ENCODE data around the gene PLA2G4E.

Gene PLA2G4E

GRCh38 chr15:41993472-41994170 lies 27.2 kb downstream of the PLA2G4E start:
- no peak for DNase-seq
- H2BK15ac ChIP-seq (ENCODE audit: low read depth, poor library complexity, severe bottlenecking), result no peak overlapping the region
- H3K18ac ChIP-seq (ENCODE audit: low read depth in 1 of 2, low read length in 2 of 2), result no peak overlapping the region
- no peak overlapping the region for H2BK12ac ChIP-seq (ENCODE audit: low read length in 2 of 2)
- no peak overlapping the region for H4K91ac ChIP-seq (ENCODE audit: low read length)
- H3K27ac ChIP-seq (ENCODE audit: low read length, poor library complexity, severe bottlenecking), result no peak overlapping the region
- H3K4me3 ChIP-seq (ENCODE audit: insufficient read depth in 1 of 2, low read depth in 1 of 2, low read length in 2 of 2), result no peak overlapping the region
- H3K9me3 ChIP-seq (ENCODE audit: control insufficient read depth, low read length), result no peaks in the 10 kb centered on the region
- WGBS, result 85% methylated on average over 10 of the region's 11 CpGs
- H3K23ac ChIP-seq (ENCODE audit: low read length in 2 of 2), result no peak overlapping the region
- H3K9ac ChIP-seq (ENCODE audit: low read length), result no peak overlapping the region
- H2AFZ ChIP-seq (ENCODE audit: low read depth, low read length), result no peak overlapping the region
- no peak overlapping the region for H3K4ac ChIP-seq (ENCODE audit: low read depth in 1 of 2, low read length in 2 of 2)
- H3K27me3 ChIP-seq (ENCODE audit: control insufficient read depth in 1 of 2, insufficient read depth in 1 of 2, low read length in 2 of 2), result peaks cover 6 to 41% of the 10 kb centered on the region in 2 experiments
- H2BK5ac ChIP-seq (ENCODE audit: low read depth, low read length, poor library complexity, severe bottlenecking), result no peak overlapping the region
- H3K14ac ChIP-seq (ENCODE audit: low read length in 2 of 2), result no peak overlapping the region
- no peak overlapping the region for H3K4me2 ChIP-seq (ENCODE audit: low read length, poor library complexity, severe bottlenecking)
- peak overlapping the region; percentile 53 for H4K8ac ChIP-seq (ENCODE audit: low read length)
- no peaks in the 10 kb centered on the region for H3K4me1 ChIP-seq (ENCODE audit: control insufficient read depth, insufficient read depth, low read depth, low read length)
- no peak overlapping the region for H2BK120ac ChIP-seq (ENCODE audit: low read depth, low read length)
- H3K36me3 ChIP-seq (ENCODE audit: control insufficient read depth in 1 of 2, insufficient read depth in 2 of 2, low read depth in 1 of 2, low read length in 2 of 2), result no peaks in the 10 kb centered on the region
- H2AK5ac ChIP-seq (ENCODE audit: low read length, severe bottlenecking), result no peak overlapping the region
- no peaks in the 10 kb centered on the region for H3K79me1 ChIP-seq (replicated peaks; ENCODE audit: low read length, poor library complexity, severe bottlenecking)

- no peak for DNase-seq
- Histone ChIP-seq H3K27me3 (ENCODE audit: control insufficient read depth in 1 of 2, insufficient read depth in 1 of 2, low read length in 2 of 2) (peaks cover 6 to 38% of the 10 kb centered on the region in 2 experiments), H3K9ac (ENCODE audit: low read length) (no peak overlapping the region), H3K23ac (ENCODE audit: low read length in 2 of 2) (no peak overlapping the region), H3K4me1 (ENCODE audit: control insufficient read depth, insufficient read depth, low read depth, low read length) (no peaks in the 10 kb centered on the region), H3K4me3 (ENCODE audit: insufficient read depth in 1 of 2, low read depth in 1 of 2, low read length in 2 of 2) (no peak overlapping the region), H3K79me1 (replicated peaks; ENCODE audit: low read length, poor library complexity, severe bottlenecking) (no peaks in the 10 kb centered on the region), H2BK5ac (ENCODE audit: low read depth, low read length, poor library complexity, severe bottlenecking) (no peak overlapping the region), H4K91ac (ENCODE audit: low read length) (no peak overlapping the region), H2AFZ (ENCODE audit: low read depth, low read length) (no peak overlapping the region), H3K27ac (ENCODE audit: low read length, poor library complexity, severe bottlenecking) (no peak overlapping the region), H2BK15ac (ENCODE audit: low read depth, poor library complexity, severe bottlenecking) (no peak overlapping the region), H2BK120ac (ENCODE audit: low read depth, low read length) (no peak overlapping the region), H3K36me3 (ENCODE audit: control insufficient read depth in 1 of 2, insufficient read depth in 2 of 2, low read depth in 1 of 2, low read length in 2 of 2) (no peaks in the 10 kb centered on the region), H3K4ac (ENCODE audit: low read depth in 1 of 2, low read length in 2 of 2) (no peak overlapping the region), H3K18ac (ENCODE audit: low read depth in 1 of 2, low read length in 2 of 2) (no peak overlapping the region), H3K9me3 (ENCODE audit: control insufficient read depth, low read length) (no peaks in the 10 kb centered on the region), H3K14ac (ENCODE audit: low read length in 2 of 2) (no peak overlapping the region), H4K8ac (ENCODE audit: low read length) (no peak overlapping the region), H2BK12ac (ENCODE audit: low read length in 2 of 2) (no peak overlapping the region), H2AK5ac (ENCODE audit: low read length, severe bottlenecking) (no peak overlapping the region), H3K4me2 (ENCODE audit: low read length, poor library complexity, severe bottlenecking) (no peak overlapping the region)
- WGBS, result 90% methylated on average over 7 of the region's 7 CpGs
These were observed 28.0 kb downstream of the PLA2G4E start for GRCh38 chr15:41992803-41993190.

- H2BK15ac ChIP-seq (ENCODE audit: low read depth, poor library complexity, severe bottlenecking), result no peak overlapping the region
- no peak overlapping the region for H4K91ac ChIP-seq (ENCODE audit: low read length)
- peaks cover 6 to 40% of the 10 kb centered on the region in 2 experiments for H3K27me3 ChIP-seq (ENCODE audit: control insufficient read depth in 1 of 2, insufficient read depth in 1 of 2, low read length in 2 of 2)
- 89% methylated on average over 18 of the region's 18 CpGs for WGBS
- H3K9me3 ChIP-seq (ENCODE audit: control insufficient read depth, low read length), result no peaks in the 10 kb centered on the region
- H3K23ac ChIP-seq (ENCODE audit: low read length in 2 of 2), result no peak overlapping the region
- H3K79me1 ChIP-seq (replicated peaks; ENCODE audit: low read length, poor library complexity, severe bottlenecking), result no peaks in the 10 kb centered on the region
- H3K4me2 ChIP-seq (ENCODE audit: low read length, poor library complexity, severe bottlenecking), result no peak overlapping the region
- H2AK5ac ChIP-seq (ENCODE audit: low read length, severe bottlenecking), result no peak overlapping the region
- no peak overlapping the region for H3K9ac ChIP-seq (ENCODE audit: low read length)
- H2BK12ac ChIP-seq (ENCODE audit: low read length in 2 of 2), result no peak overlapping the region
- no peaks in the 10 kb centered on the region for H3K36me3 ChIP-seq (ENCODE audit: control insufficient read depth in 1 of 2, insufficient read depth in 2 of 2, low read depth in 1 of 2, low read length in 2 of 2)
- H3K27ac ChIP-seq (ENCODE audit: low read length, poor library complexity, severe bottlenecking), result no peak overlapping the region
- no peak overlapping the region for H2BK120ac ChIP-seq (ENCODE audit: low read depth, low read length)
- H3K4me1 ChIP-seq (ENCODE audit: control insufficient read depth, insufficient read depth, low read depth, low read length), result no peaks in the 10 kb centered on the region
- no peak for DNase-seq
- no peak overlapping the region for H3K4ac ChIP-seq (ENCODE audit: low read depth in 1 of 2, low read length in 2 of 2)
- no peak overlapping the region for H3K14ac ChIP-seq (ENCODE audit: low read length in 2 of 2)
- no peak overlapping the region for H2AFZ ChIP-seq (ENCODE audit: low read depth, low read length)
- no peak overlapping the region for H2BK5ac ChIP-seq (ENCODE audit: low read depth, low read length, poor library complexity, severe bottlenecking)
- no peak overlapping the region for H4K8ac ChIP-seq (ENCODE audit: low read length)
- H3K18ac ChIP-seq (ENCODE audit: low read depth in 1 of 2, low read length in 2 of 2), result no peak overlapping the region
- no peak overlapping the region for H3K4me3 ChIP-seq (ENCODE audit: insufficient read depth in 1 of 2, low read depth in 1 of 2, low read length in 2 of 2)
These were observed 28.6 kb downstream of the PLA2G4E start for GRCh38 chr15:41992151-41992802.

GRCh38 chr15:41990691-41991090 lies 30.2 kb downstream of the PLA2G4E start:
- no peak overlapping the region for H3K18ac ChIP-seq (ENCODE audit: low read depth in 1 of 2, low read length in 2 of 2)
- H2AFZ ChIP-seq (ENCODE audit: low read depth, low read length), result no peak overlapping the region
- H3K9ac ChIP-seq (ENCODE audit: low read length), result no peak overlapping the region
- DNase-seq, result no peak
- no peak overlapping the region for H3K14ac ChIP-seq (ENCODE audit: low read length in 2 of 2)
- no peak overlapping the region for H2AK5ac ChIP-seq (ENCODE audit: low read length, severe bottlenecking)
- H3K9me3 ChIP-seq (ENCODE audit: control insufficient read depth, low read length), result no peaks in the 10 kb centered on the region
- no peak overlapping the region for H3K23ac ChIP-seq (ENCODE audit: low read length in 2 of 2)
- no peak overlapping the region for H2BK15ac ChIP-seq (ENCODE audit: low read depth, poor library complexity, severe bottlenecking)
- WGBS, result 71% methylated on average over 3 of the region's 3 CpGs
- no peak overlapping the region for H3K4me2 ChIP-seq (ENCODE audit: low read length, poor library complexity, severe bottlenecking)
- no peak overlapping the region for H3K4me3 ChIP-seq (ENCODE audit: insufficient read depth in 1 of 2, low read depth in 1 of 2, low read length in 2 of 2)
- no peaks in the 10 kb centered on the region for H3K4me1 ChIP-seq (ENCODE audit: control insufficient read depth, insufficient read depth, low read depth, low read length)
- H2BK12ac ChIP-seq (ENCODE audit: low read length in 2 of 2), result no peak overlapping the region
- no peaks in the 10 kb centered on the region for H3K36me3 ChIP-seq (ENCODE audit: control insufficient read depth in 1 of 2, insufficient read depth in 2 of 2, low read depth in 1 of 2, low read length in 2 of 2)
- no peaks in the 10 kb centered on the region for H3K79me1 ChIP-seq (replicated peaks; ENCODE audit: low read length, poor library complexity, severe bottlenecking)
- no peak overlapping the region for H4K8ac ChIP-seq (ENCODE audit: low read length)
- H2BK120ac ChIP-seq (ENCODE audit: low read depth, low read length), result no peak overlapping the region
- H3K27ac ChIP-seq (ENCODE audit: low read length, poor library complexity, severe bottlenecking), result no peak overlapping the region
- H3K4ac ChIP-seq (ENCODE audit: low read depth in 1 of 2, low read length in 2 of 2), result no peak overlapping the region
- no peak overlapping the region for H4K91ac ChIP-seq (ENCODE audit: low read length)
- peaks cover 6 to 43% of the 10 kb centered on the region in 2 experiments for H3K27me3 ChIP-seq (ENCODE audit: control insufficient read depth in 1 of 2, insufficient read depth in 1 of 2, low read length in 2 of 2)
- no peak overlapping the region for H2BK5ac ChIP-seq (ENCODE audit: low read depth, low read length, poor library complexity, severe bottlenecking)

All from mesenchymal stem cell (in vitro differentiated cells and primary cell).